PFSK-1 (cell line): ENCODE data around the gene TNS1.

ENCODE experiments used
- POLR2AphosphoS5 ChIP-seq: IDR thresholded peaks from 2 replicates; pipeline ENCODE4 v1.6.1; 2012; ENCODE audit warnings: low read depth, mild to moderate bottlenecking, control low read depth, low read length, moderate library complexity
- TF ChIP-seq, protein P1 (sequence below), 2 experiments: IDR thresholded peaks; 2 replicates each; pipeline versions ENCODE4 v1.6.1 to v1.8.0; 2011 to 2012; ENCODE audit warnings: low read depth in 2 of 2, low read length in 2 of 2, control low read depth in 1 of 2, inconsistent platforms in 1 of 2, mild to moderate bottlenecking in 1 of 2, moderate library complexity in 1 of 2; ENCODE audit not compliant: insufficient read depth in 1 of 2

DNA sequence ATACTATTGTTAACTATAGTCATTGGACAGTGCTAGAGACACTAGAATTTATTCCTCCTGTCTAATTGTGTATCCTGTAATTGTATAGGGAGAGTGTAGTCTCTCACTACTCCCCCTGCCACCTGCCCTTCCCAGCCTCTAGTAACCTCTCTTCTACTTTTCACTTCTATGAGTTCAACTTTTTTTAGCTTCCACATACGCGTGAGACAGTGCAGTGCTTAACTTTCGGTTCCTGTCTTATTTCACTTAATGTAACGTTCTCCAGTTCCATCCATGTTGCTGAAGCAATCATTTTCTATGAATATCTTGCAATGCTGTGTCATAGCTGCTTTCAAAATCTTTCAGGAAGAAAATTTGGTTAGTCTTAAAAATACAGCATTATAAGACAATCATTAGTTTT, 43.4 kb upstream of the TNS1 start:
- TF ChIP-seq, protein P1, sequence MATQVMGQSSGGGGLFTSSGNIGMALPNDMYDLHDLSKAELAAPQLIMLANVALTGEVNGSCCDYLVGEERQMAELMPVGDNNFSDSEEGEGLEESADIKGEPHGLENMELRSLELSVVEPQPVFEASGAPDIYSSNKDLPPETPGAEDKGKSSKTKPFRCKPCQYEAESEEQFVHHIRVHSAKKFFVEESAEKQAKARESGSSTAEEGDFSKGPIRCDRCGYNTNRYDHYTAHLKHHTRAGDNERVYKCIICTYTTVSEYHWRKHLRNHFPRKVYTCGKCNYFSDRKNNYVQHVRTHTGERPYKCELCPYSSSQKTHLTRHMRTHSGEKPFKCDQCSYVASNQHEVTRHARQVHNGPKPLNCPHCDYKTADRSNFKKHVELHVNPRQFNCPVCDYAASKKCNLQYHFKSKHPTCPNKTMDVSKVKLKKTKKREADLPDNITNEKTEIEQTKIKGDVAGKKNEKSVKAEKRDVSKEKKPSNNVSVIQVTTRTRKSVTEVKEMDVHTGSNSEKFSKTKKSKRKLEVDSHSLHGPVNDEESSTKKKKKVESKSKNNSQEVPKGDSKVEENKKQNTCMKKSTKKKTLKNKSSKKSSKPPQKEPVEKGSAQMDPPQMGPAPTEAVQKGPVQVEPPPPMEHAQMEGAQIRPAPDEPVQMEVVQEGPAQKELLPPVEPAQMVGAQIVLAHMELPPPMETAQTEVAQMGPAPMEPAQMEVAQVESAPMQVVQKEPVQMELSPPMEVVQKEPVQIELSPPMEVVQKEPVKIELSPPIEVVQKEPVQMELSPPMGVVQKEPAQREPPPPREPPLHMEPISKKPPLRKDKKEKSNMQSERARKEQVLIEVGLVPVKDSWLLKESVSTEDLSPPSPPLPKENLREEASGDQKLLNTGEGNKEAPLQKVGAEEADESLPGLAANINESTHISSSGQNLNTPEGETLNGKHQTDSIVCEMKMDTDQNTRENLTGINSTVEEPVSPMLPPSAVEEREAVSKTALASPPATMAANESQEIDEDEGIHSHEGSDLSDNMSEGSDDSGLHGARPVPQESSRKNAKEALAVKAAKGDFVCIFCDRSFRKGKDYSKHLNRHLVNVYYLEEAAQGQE (IDR thresholded peaks at IDR 0.05; ENCODE audit: insufficient read depth in 1 of 2, low read depth in 2 of 2, low read length in 2 of 2): no peak
- TF ChIP-seq POLR2AphosphoS5: no peak
